ENCODE results near the gene INO80.

DNA sequence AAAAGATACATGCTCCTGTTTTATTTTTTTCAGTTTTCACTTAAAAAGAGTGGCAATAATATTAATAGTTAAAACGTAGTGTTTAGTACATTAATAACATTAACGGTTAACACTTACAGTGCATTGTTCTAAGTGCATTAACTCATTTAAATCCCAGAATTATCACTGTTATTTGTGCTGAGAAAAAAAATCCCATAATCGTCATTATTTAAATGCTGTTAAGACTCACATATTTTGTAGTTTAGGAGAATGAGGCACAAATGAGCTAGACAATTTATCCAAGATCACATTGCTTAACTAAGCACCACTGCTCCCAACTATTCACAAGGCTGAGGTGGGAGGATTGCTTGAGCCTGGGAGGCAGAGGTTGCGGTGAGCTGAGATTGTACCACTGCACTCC is 127.9 kb downstream of the INO80 start:
- TF ChIP-seq EZH2 (IDR thresholded peaks at IDR 0.05) (no peak), POLR2AphosphoS5 (IDR thresholded peaks at IDR 0.05; ENCODE audit: borderline replicate concordance, low read depth, low read length) (no peak), FOXP2 (optimal IDR thresholded peaks at IDR 0.05; ENCODE audit: control extremely low read depth, extremely low read length, insufficient read depth) (no peak)
